ENCODE measurements around the gene NCAPH2.

Gene NCAPH2

DNA sequence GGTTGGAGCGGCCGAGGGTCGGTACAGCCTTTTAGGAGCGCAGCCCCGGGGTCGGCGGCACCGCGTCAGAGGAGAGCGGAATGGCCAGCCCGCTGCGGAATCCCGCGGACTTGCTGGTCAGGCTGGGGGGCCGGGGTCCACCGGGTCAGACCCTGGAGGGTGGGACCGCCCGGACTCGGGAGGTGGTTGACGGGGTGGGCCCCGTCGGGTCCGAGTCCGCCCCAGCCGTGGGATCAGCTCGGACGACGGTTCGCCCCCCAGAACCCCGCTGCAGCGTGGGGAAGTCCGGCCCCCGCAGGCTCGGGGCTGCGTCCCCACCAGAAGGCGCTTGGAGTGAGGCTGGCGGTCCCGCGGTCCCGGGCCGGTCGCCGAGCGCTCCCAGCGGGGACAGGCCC is 27.0 kb upstream of the NCAPH2 start:
- ChIA-PET POLR2A (ENCODE audit: low non-redundant PET) (interaction anchor here (1.0 kb wide), 1 partner anchor 9 kb away, joined by 4 read pairs; no protein-coding TSS in a partner anchor), CTCF (no interaction called here)
- DNase-seq (ENCODE audit: low spot score) = no peak
- TF ChIP-seq, protein P1, sequence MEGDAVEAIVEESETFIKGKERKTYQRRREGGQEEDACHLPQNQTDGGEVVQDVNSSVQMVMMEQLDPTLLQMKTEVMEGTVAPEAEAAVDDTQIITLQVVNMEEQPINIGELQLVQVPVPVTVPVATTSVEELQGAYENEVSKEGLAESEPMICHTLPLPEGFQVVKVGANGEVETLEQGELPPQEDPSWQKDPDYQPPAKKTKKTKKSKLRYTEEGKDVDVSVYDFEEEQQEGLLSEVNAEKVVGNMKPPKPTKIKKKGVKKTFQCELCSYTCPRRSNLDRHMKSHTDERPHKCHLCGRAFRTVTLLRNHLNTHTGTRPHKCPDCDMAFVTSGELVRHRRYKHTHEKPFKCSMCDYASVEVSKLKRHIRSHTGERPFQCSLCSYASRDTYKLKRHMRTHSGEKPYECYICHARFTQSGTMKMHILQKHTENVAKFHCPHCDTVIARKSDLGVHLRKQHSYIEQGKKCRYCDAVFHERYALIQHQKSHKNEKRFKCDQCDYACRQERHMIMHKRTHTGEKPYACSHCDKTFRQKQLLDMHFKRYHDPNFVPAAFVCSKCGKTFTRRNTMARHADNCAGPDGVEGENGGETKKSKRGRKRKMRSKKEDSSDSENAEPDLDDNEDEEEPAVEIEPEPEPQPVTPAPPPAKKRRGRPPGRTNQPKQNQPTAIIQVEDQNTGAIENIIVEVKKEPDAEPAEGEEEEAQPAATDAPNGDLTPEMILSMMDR (conservative IDR thresholded peaks at IDR 0.05; ENCODE audit: low read depth) = no peak
- H3K27ac ChIP-seq = peak overlapping the region; percentile 34; the same call in 1 of the 2 replicates

DNA sequence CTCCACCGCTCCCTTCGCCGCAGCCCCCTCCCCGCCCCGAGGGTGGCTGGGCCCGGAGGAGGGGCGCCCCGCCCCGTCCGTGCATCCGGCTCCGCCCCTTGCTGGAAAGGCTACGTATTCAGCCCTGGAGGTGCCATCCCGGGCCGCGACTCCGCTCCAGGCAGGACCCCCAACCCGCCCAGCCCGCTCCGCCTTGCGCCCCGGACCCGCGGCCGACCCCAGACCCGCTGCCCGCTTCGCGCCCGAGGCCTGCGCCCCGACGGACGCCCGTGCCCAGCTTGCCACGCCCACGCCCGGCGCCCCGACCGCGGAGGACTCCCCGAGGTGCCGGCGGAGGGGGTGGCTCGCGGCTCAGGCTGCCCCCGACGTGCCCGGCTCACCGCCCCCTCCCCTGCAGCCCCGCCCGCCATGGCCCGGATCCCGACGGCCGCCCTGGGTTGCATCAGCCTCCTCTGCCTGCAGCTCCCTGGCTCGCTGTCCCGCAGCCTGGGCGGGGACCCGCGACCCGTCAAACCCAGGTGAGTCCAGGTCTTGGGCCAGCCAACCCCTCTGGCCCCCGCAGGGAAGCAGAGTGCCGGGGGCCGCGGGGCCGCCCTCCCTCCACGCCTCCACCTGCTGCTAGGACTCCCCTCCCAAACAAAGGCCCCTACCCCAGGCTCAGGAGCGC is 26.5 kb upstream of the NCAPH2 start, which contains the start of gene ADM2:
Gene ADM2, plus strand, starts transcription at position 104 of the 667 bp plus-strand sequence. Its CDS starts 305 bp downstream, at position 409.
- TF ChIP-seq, protein P1 (conservative IDR thresholded peaks at IDR 0.05; ENCODE audit: low read depth) = no peak
- CTCF ChIA-PET = no interaction called here
- POLR2A ChIA-PET (ENCODE audit: low non-redundant PET) = interaction anchor here (1.0 kb wide), 1 partner anchor 10 kb away, joined by 4 read pairs; no protein-coding TSS in a partner anchor
- H3K27ac ChIP-seq = peak within 1 kb of the TSS; percentile 34; the same call in 1 of the 2 replicates
- DNase-seq (ENCODE audit: low spot score) = no peak

DNA sequence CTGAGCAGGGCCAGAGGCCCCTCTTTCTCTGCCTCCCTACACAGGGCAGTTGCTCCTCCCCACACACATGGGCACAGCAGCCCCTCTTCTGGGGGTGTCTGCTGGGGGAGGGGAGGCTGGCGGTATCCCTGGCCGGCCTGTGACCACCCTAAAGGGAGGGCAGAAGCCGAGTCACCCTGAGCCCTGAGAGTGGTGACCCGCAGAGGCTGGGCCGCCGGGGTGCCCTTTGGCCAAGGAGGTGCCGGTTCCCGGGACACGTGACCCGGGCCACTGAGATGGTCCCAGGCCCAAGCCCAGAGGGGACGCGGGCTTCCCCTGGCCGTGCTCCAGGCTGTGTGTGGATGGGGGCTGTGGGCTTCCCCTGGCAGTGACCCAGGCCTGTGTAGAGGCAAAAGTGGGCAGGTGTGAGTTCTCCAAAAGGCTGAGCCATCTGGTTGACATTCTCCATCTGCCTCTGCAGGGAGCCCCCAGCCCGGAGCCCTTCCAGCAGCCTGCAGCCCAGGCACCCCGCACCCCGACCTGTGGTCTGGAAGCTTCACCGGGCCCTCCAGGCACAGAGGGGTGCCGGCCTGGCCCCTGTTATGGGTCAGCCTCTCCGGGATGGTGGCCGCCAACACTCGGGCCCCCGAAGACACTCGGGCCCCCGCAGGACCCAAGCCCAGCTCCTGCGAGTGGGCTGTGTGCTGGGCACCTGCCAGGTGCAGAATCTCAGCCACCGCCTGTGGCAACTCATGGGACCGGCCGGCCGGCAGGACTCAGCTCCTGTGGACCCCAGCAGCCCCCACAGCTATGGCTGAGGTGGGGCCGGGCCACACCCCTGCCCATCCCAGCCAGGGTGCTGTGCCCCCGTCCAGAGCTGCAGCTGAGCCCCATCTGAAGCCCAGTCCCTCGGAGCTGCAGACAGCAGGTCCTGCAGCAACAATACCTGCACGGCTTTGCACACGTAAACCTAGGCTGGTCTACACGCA is 25.6 kb upstream of the NCAPH2 start:
- DNase-seq (ENCODE audit: low spot score) = no peak
- peak overlapping the region; percentile 34; the same call in 1 of the 2 replicates for H3K27ac ChIP-seq
- ChIA-PET POLR2A (ENCODE audit: low non-redundant PET) (interaction anchor here (1.0 kb wide), 1 partner anchor 10 kb away, joined by 4 read pairs; no protein-coding TSS in a partner anchor), CTCF (interaction anchor here (0.6 kb wide), 1 partner anchor 78 kb away, joined by 3 read pairs; no protein-coding TSS in a partner anchor)
- TF ChIP-seq, protein P1 (conservative IDR thresholded peaks at IDR 0.05; ENCODE audit: low read depth) = no peak

DNA sequence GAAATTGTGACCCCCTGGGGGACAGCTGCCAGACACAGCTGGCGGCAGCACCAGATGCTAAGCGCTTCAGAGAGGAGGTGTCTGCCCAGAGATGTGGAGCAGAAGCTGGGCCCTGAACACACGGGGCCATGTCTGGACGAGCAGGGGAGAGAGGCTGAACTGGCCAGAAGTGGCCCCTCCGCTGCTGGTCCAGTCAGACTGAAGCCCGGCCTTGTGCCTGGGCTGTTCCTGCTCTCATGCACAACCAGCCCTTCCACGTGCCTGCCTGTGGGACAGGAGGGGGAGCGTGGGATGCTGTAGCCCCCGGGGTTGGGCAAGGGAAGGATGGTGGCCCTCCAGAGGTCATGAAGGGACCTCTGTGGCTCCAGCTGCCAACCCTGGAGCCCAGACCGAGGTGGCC is 24.9 kb upstream of the NCAPH2 start:
- peak overlapping the region; percentile 34; the same call in 1 of the 2 replicates for H3K27ac ChIP-seq
- no peak for DNase-seq (ENCODE audit: low spot score)
- ChIA-PET POLR2A (ENCODE audit: low non-redundant PET) (no interaction called here), CTCF (interaction anchor here (0.6 kb wide), 1 partner anchor 79 kb away, joined by 3 read pairs; no protein-coding TSS in a partner anchor)
- TF ChIP-seq, protein P1 (conservative IDR thresholded peaks at IDR 0.05; ENCODE audit: low read depth) = no peak

DNA sequence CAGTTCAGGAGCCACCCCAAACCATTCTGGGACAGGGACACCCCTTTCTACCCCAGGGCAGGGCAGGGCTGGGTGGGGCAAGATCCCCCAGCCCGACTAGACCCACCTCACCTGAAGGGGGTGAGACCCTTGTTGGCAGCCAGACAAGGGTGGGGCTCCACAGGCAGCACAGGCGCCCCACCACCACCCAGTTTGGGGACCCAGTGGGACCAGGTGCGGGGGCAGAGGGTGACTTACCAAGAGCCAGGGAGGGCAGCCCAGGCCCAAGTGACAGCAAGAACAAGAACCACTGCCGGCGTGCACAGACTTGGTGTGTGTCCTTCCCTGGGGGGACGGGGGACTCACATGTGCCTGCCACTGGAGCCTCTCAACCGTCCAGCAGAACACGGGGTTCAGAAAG is 24.5 kb upstream of the NCAPH2 start:
- no peak for DNase-seq (ENCODE audit: low spot score)
- peak overlapping the region; percentile 13; the same call in 1 of the 2 replicates for H3K27ac ChIP-seq
- TF ChIP-seq, protein P1 (conservative IDR thresholded peaks at IDR 0.05; ENCODE audit: low read depth) = no peak
- CTCF ChIA-PET = interaction anchor here (1.0 kb wide), 1 partner anchor 13 kb away, joined by 3 read pairs; no protein-coding TSS in a partner anchor
- POLR2A ChIA-PET (ENCODE audit: low non-redundant PET) = no interaction called here

All from RWPE1 (cell line).